Measurements from ENCODE around the gene FCN2.

- TF ChIP-seq CTCF (IDR thresholded peaks at IDR 0.05): no peak
- no peak for TF ChIP-seq POLR2A (IDR thresholded peaks at IDR 0.05)
Measured at GRCh38 chr9:134909511-134910481, 29.2 kb downstream of the FCN2 start.
